H1 (cell line): Measurements from ENCODE around the gene CCDC78. TPM values are rescaled to one million over a fixed set of nuclear protein-coding genes. Genes with fewer than 3 reads are reported as not detected.

Experiments
- CTCF ChIA-PET: fragments of 300-600 bp; sonication (Branson Sonifier 250); formaldehyde crosslinking; loops from one replicate; lab custom pipeline; 2021; ENCODE audit not compliant: partially characterized antibody; lab: Charles Lee
- POLR2A ChIA-PET: fragments of 300-600 bp; sonication (Branson Sonifier 250); formaldehyde crosslinking; loops from one replicate; lab custom pipeline; 2021; ENCODE audit warnings: inconsistent platforms; ENCODE audit not compliant: partially characterized antibody; lab: Charles Lee
- DNase-seq, 2 experiments: peaks; one replicate each; pipeline versions ENCODE4 v3.0.0 to v3.0.0-alpha.2; 2010 to 2022; ENCODE audit warnings: low spot score in 2 of 2, low read depth in 1 of 2, mixed read lengths in 1 of 2
- FAIRE-seq: peaks from 2 replicates; lab custom pipeline; 2011; peaks lifted over from hg19 to GRCh38; lab: Jason Lieb, UNC
- H2AFZ ChIP-seq: 2 replicates; pipeline ENCODE4 v1.8.1; 2012; ENCODE audit warnings: low read length, inconsistent platforms
- H2AK5ac ChIP-seq: 2 replicates; pipeline ENCODE4 v1.6.1; 2013; ENCODE audit warnings: low read depth, low read length
- H2BK120ac ChIP-seq: replicated peaks from 2 replicates; pipeline ENCODE3; 2013; ENCODE audit warnings: low read depth, low read length, inconsistent platforms
- H2BK12ac ChIP-seq: 2 replicates; pipeline ENCODE4 v1.6.1; 2013; ENCODE audit warnings: low read depth, low read length
- H2BK15ac ChIP-seq: 2 replicates; pipeline ENCODE4 v1.6.1; 2013; ENCODE audit warnings: low read length
- H2BK20ac ChIP-seq: 2 replicates; pipeline ENCODE4 v1.6.1; 2013; ENCODE audit warnings: low read length
- H2BK5ac ChIP-seq: 2 replicates; pipeline ENCODE4 v1.6.1; 2013; ENCODE audit warnings: low read depth, low read length
- H3K14ac ChIP-seq: 2 replicates; pipeline ENCODE4 v1.6.1; 2013; ENCODE audit warnings: inconsistent platforms; ENCODE audit not compliant: insufficient read length
- H3K18ac ChIP-seq: 2 replicates; pipeline ENCODE4 v1.6.1; 2013; ENCODE audit warnings: low read length; ENCODE audit errors: extremely low read depth
- H3K23ac ChIP-seq: 2 replicates; pipeline ENCODE4 v1.6.1; 2013; ENCODE audit warnings: inconsistent platforms; ENCODE audit not compliant: insufficient read length
- H3K23me2 ChIP-seq: 2 replicates; pipeline ENCODE4 v1.6.1; 2013; ENCODE audit warnings: low read depth, low read length
- H3K27ac ChIP-seq: 2 replicates; pipeline ENCODE4 v1.6.1; 2011; ENCODE audit warnings: low read depth, low read length, inconsistent platforms
- H3K27me3 ChIP-seq, 4 experiments: replicated peaks in 1 of 4; 1 replicate in 1 of 4; 2 replicates in 3 of 4; pipeline versions ENCODE4 v1.6.1 to v1.8.1; 2011 to 2013; ENCODE audit warnings: low read length in 3 of 4, mild to moderate bottlenecking in 3 of 4, inconsistent platforms in 2 of 4, mixed read lengths in 2 of 4, moderate library complexity in 1 of 4; ENCODE audit not compliant: control insufficient read depth in 3 of 4, insufficient read depth in 3 of 4; ENCODE audit errors: extremely low read depth in 1 of 4
- H3K36me3 ChIP-seq, 4 experiments: 2 replicates each; pipeline versions ENCODE4 v1.6.1 to v1.8.1; 2011 to 2013; ENCODE audit warnings: mild to moderate bottlenecking in 4 of 4, low read length in 3 of 4, moderate library complexity in 2 of 4, control low read depth in 1 of 4, inconsistent platforms in 1 of 4; ENCODE audit not compliant: insufficient read depth in 4 of 4, control insufficient read depth in 2 of 4
- H3K4ac ChIP-seq: replicated peaks from 2 replicates; pipeline ENCODE3; 2013; ENCODE audit warnings: low read length, low read depth, mixed read lengths, inconsistent platforms; ENCODE audit not compliant: insufficient read length
- H3K4me1 ChIP-seq, 4 experiments: replicated peaks in 1 of 4; 1 replicate in 1 of 4; 2 replicates in 3 of 4; pipeline versions ENCODE4 v1.6.1 to v1.8.1; 2011 to 2013; ENCODE audit warnings: low read length in 3 of 4, inconsistent platforms in 2 of 4, mixed read lengths in 1 of 4; ENCODE audit not compliant: insufficient read depth in 4 of 4, control insufficient read depth in 3 of 4
- H3K4me2 ChIP-seq, 2 experiments: 2 replicates each; pipeline versions ENCODE4 v1.6.1 to v1.8.1; 2011 to 2013; ENCODE audit warnings: low read depth in 2 of 2, low read length in 2 of 2, control low read depth in 1 of 2, inconsistent platforms in 1 of 2, mild to moderate bottlenecking in 1 of 2; ENCODE audit not compliant: insufficient read depth in 1 of 2
- H3K4me3 ChIP-seq, 4 experiments: fragments of 200-600, 300-600 bp in 1 of 4; sonication (generic), shearing (Covaris generic), sonication (Bioruptor Twin) in 1 of 4; 2 replicates each; pipeline versions ENCODE4 v1.5.1 to v1.8.1; 2011 to 2016; ENCODE audit warnings: low read length in 4 of 4, low read depth in 3 of 4, control low read depth in 2 of 4, inconsistent platforms in 2 of 4, mild to moderate bottlenecking in 2 of 4, mixed read lengths in 1 of 4, moderate library complexity in 1 of 4; ENCODE audit not compliant: insufficient read depth in 2 of 4; ENCODE audit errors: extremely low read depth in 1 of 4
- H3K56ac ChIP-seq: replicated peaks from 2 replicates; pipeline ENCODE3; 2013; ENCODE audit warnings: low read depth, mild to moderate bottlenecking, mixed read lengths, low read length, inconsistent platforms; ENCODE audit not compliant: insufficient read length
- H3K79me1 ChIP-seq: 2 replicates; pipeline ENCODE4 v1.6.1; 2013; ENCODE audit warnings: low read depth, low read length, control low read depth
- H3K79me2 ChIP-seq, 2 experiments: 2 replicates each; pipeline versions ENCODE4 v1.6.1 to v1.8.1; 2012 to 2013; ENCODE audit warnings: low read length in 2 of 2, mild to moderate bottlenecking in 2 of 2, inconsistent platforms in 1 of 2; ENCODE audit not compliant: insufficient read depth in 2 of 2, control insufficient read depth in 1 of 2
- H3K9ac ChIP-seq, 4 experiments: replicated peaks in 1 of 4; 1 replicate in 1 of 4; 2 replicates in 3 of 4; pipeline versions ENCODE4 v1.6.1 to v1.8.1; 2011 to 2013; ENCODE audit warnings: low read depth in 3 of 4, low read length in 3 of 4, control low read depth in 2 of 4, mild to moderate bottlenecking in 2 of 4, moderate library complexity in 2 of 4, inconsistent platforms in 1 of 4; ENCODE audit errors: extremely low read depth in 1 of 4
- H3K9me3 ChIP-seq, 2 experiments: 2 replicates each; pipeline versions ENCODE4 v1.6.1 to v1.8.1; 2012 to 2013; ENCODE audit warnings: mild to moderate bottlenecking in 2 of 2, moderate library complexity in 2 of 2, control low read depth in 1 of 2, inconsistent platforms in 1 of 2, low read depth in 1 of 2, low read length in 1 of 2, mixed read lengths in 1 of 2; ENCODE audit not compliant: insufficient read depth in 2 of 2
- H4K20me1 ChIP-seq, 2 experiments: replicated peaks in 1 of 2; 2 replicates each; pipeline versions ENCODE3 to v1.8.1; 2011 to 2013; ENCODE audit warnings: inconsistent platforms in 2 of 2, low read length in 2 of 2, mild to moderate bottlenecking in 1 of 2; ENCODE audit not compliant: insufficient read depth in 2 of 2, control insufficient read depth in 1 of 2
- H4K5ac ChIP-seq: 2 replicates; pipeline ENCODE4 v1.6.1; 2013; ENCODE audit warnings: low read length, low read depth, mixed read lengths, inconsistent platforms; ENCODE audit not compliant: insufficient read length
- H4K8ac ChIP-seq: 2 replicates; pipeline ENCODE4 v1.8.0; 2013; ENCODE audit warnings: mild to moderate bottlenecking, moderate library complexity, low read length, inconsistent platforms; ENCODE audit not compliant: insufficient read depth; ENCODE audit errors: extremely low read depth
- H4K91ac ChIP-seq: replicated peaks from 2 replicates; pipeline ENCODE3; 2013; ENCODE audit warnings: low read length, mixed read lengths, inconsistent platforms; ENCODE audit not compliant: insufficient read length
- CBX5 ChIP-seq: fragments of 300-800, 300-1000 bp; sonication (generic); IDR thresholded peaks from 2 replicates; pipeline ENCODE4 v1.7.1; 2016; ENCODE audit warnings: antibody characterized with exemption, low read length, low read depth
- CREB1 ChIP-seq: IDR thresholded peaks from 2 replicates; pipeline ENCODE4 v1.6.1; 2012; ENCODE audit warnings: inconsistent platforms
- EZH2 ChIP-seq: fragments of 200-600 bp; sonication (generic); IDR thresholded peaks from 2 replicates; pipeline ENCODE4 v1.7.1; 2012; ENCODE audit warnings: low read depth, mild to moderate bottlenecking, moderate library complexity, low read length, inconsistent platforms; ENCODE audit not compliant: severe bottlenecking
- NRF1 ChIP-seq: IDR thresholded peaks from 2 replicates; pipeline ENCODE4 v1.6.1; 2011; ENCODE audit warnings: mild to moderate bottlenecking, low read depth, low read length, improper control_type of control experiment
- RBBP5 ChIP-seq: IDR thresholded peaks from 2 replicates; pipeline ENCODE4 v1.7.1; 2012; ENCODE audit warnings: low read depth, mild to moderate bottlenecking, inconsistent platforms, low read length, moderate library complexity, borderline replicate concordance
- SIX5 ChIP-seq: IDR thresholded peaks from 2 replicates; pipeline ENCODE4 v1.6.1; 2011; ENCODE audit warnings: mild to moderate bottlenecking, low read depth, low read length
- SP4 ChIP-seq: IDR thresholded peaks from 2 replicates; pipeline ENCODE4 v1.6.1; 2012; ENCODE audit warnings: low read length, inconsistent platforms
- SRF ChIP-seq: IDR thresholded peaks from 2 replicates; pipeline ENCODE4 v1.6.1; 2011; ENCODE audit warnings: mild to moderate bottlenecking, low read depth, low read length, moderate library complexity
- TBP ChIP-seq: IDR thresholded peaks from 2 replicates; pipeline ENCODE4 v1.6.1; 2011; ENCODE audit warnings: low read depth, low read length, improper control_type of control experiment
- USF2 ChIP-seq: IDR thresholded peaks from 2 replicates; pipeline ENCODE4 v1.6.1; 2011; ENCODE audit warnings: low read length, improper control_type of control experiment
- ZNF274 ChIP-seq: IDR thresholded peaks from 2 replicates; pipeline ENCODE4 v1.7.0; 2012; ENCODE audit warnings: low read length, borderline replicate concordance; ENCODE audit errors: extremely low read depth
- WGBS, 2 experiments: shearing (Covaris generic) in 1 of 2; methylation state at CpG; one replicate each; pipeline versions ENCODE4 v1.1.6 to v1.1.7; 2013 to 2015; ENCODE audit warnings: low lambda C conversion rate in 2 of 2, mixed read lengths in 2 of 2, inconsistent platforms in 1 of 2, low coverage in 1 of 2, missing lambda C conversion rate in 1 of 2; ENCODE audit not compliant: insufficient replicate concordance in 2 of 2, insufficient coverage in 1 of 2, insufficient read length in 1 of 2; ENCODE audit errors: extremely low coverage in 1 of 2, missing lambda C conversion rate in 1 of 2; 5-methylcytosine and 5-hydroxymethylcytosine counted together
- polyA plus RNA-seq, 7 experiments: library from polyadenylated mRNA; depleted of rRNA in 3 of 7; stranded (reverse) in 5 of 7; unstranded in 2 of 7; fragments of >200 nt in 5 of 7; fragments of 200-250 nt in 2 of 7; gene quantifications; 1 replicate in 5 of 7; 2 replicates in 1 of 7; 4 replicates in 1 of 7; pipeline versions ENCODE4 v1.2.1 to v1.2.3, GENCODE V29; 2011 to 2013; ENCODE audit warnings: missing spikeins in 2 of 7, mixed read lengths in 2 of 7
- total RNA-seq: library from RNA; stranded (reverse); fragmentation: NEBNext Ultra II Directional; extraction: Animal tissue kit (Norgen Biotek cat#: 25700); gene quantifications from 2 replicates; pipeline ENCODE4 v1.2.1, GENCODE V29; 2021

Gene CCDC78
- total and polyA plus RNA-seq, 2 of the 8 experiments (the other 6 are each of a cell fraction or from before 2014, with no cell fraction given) = 7.1 to 8.5 TPM

GRCh38 chr16:721765-722540 is 4.3 kb downstream of the CCDC78 start:
- Histone ChIP-seq H3K36me3 (peaks cover 0 to 6% (median 0%) of the 10 kb centered on the region in 4 experiments; a peak in 1 of 8 replicates), H3K27me3 (peaks cover 0 to 20% (median 4%) of the 10 kb centered on the region in 4 experiments; a peak in 4 of 7 replicates), H2AFZ (no peak overlapping the region), H3K9ac (no peak overlapping the region), H3K18ac (no peak overlapping the region; the same call in none of the 2 replicates), H3K23ac (no peak overlapping the region), H4K5ac (no peak overlapping the region), H3K4ac (peak overlapping the region; percentile 69), H3K4me3 (peak overlapping the region in 1 of 4 experiments; percentile 77; a peak in 2 of 8 replicates), H4K20me1 (peaks cover 4 to 20% of the 10 kb centered on the region in 2 experiments), H3K27ac (no peak overlapping the region), H3K56ac (no peak overlapping the region), H2BK5ac (no peak overlapping the region; the same call in none of the 2 replicates), H3K9me3 (no peaks in the 10 kb centered on the region; a peak in 1 of 4 replicates), H2AK5ac (no peak overlapping the region), H2BK15ac (no peak overlapping the region), H2BK120ac (no peak overlapping the region), H3K79me2 (no peaks in the 10 kb centered on the region), H3K4me1 (peaks cover 0 to 20% (median 15%) of the 10 kb centered on the region in 4 experiments; a peak in 5 of 7 replicates), H2BK12ac (no peak overlapping the region), H3K23me2 (peaks cover 14% of the 10 kb centered on the region; the same call in 1 of the 2 replicates), H3K14ac (no peak overlapping the region), H3K4me2 (peak overlapping the region in 1 of 2 experiments; percentile 83; a peak in 1 of 4 replicates), H4K8ac (peak overlapping the region; percentile 57; the same call in 1 of the 2 replicates), H4K91ac (no peak overlapping the region), H3K79me1 (no peaks in the 10 kb centered on the region), H2BK20ac (no peak overlapping the region)
- WGBS, 2 experiments = 95% methylated on average over 43 of the region's 51 CpGs; no CpG with 5 or more reads in 1 of the 2 experiments
- CTCF ChIA-PET = interaction anchor here (1.1 to 35.8 kb wide), 4 partner anchors 5 to 63 kb away, joined by 3 to 977 read pairs (median 700); partner anchors contain the start of genes ANTKMT, CCDC78, CHTF18 and CIAO3
- DNase-seq = no peak
- FAIRE-seq = no peak
- POLR2A ChIA-PET = interaction anchor here (0.6 to 23.0 kb wide), 28 partner anchors 5 to 610 kb away, joined by 3 to 353 read pairs (median 5); partner anchors contain the start of genes ANTKMT, CCDC78, CHTF18 and GNG13
- TF ChIP-seq USF2 = no peak
- no peak for TF ChIP-seq SIX5
- no peak for TF ChIP-seq EZH2
- TF ChIP-seq TBP = no peak
- TF ChIP-seq RBBP5 = no peak
- no peak for TF ChIP-seq SP4
- TF ChIP-seq SRF = no peak
- no peak for TF ChIP-seq NRF1
- TF ChIP-seq ZNF274 = no peak
- TF ChIP-seq CBX5 = no peak
- TF ChIP-seq CREB1 = no peak
